COLO829 (cell line): ENCODE data around the gene PPRC1.

Experiments
- DNase-seq: peaks from one replicate; pipeline ENCODE4 v3.0.0; 2012; ENCODE audit warnings: low spot score

Gene PPRC1

GRCh38 chr10:102119417-102120141, 13.3 kb upstream of the PPRC1 start:
- peak; percentile 60 for DNase-seq

- DNase-seq = peak; percentile 66
These were observed 12.5 kb upstream of the PPRC1 start, which contains the start of gene LDB1 for GRCh38 chr10:102120142-102120990. Gene LDB1, minus strand, starts transcription at chr10:102120368. Its CDS starts 258 bp downstream, at chr10:102120110.

GRCh38 chr10:102120991-102121738, 11.7 kb upstream of the PPRC1 start:
- DNase-seq = no peak

GRCh38 chr10:102121739-102122372, 11.0 kb upstream of the PPRC1 start:
- no peak for DNase-seq

- no peak for DNase-seq
These were observed 10.4 kb upstream of the PPRC1 start for GRCh38 chr10:102122450-102122849.

- no peak for DNase-seq
These were observed 9.6 kb upstream of the PPRC1 start for GRCh38 chr10:102123223-102123622.

- DNase-seq = no peak
These were observed 1.3 kb upstream of the PPRC1 start for GRCh38 chr10:102131286-102132170.

- no peak for DNase-seq
These were observed 662 bp upstream of the PPRC1 start for GRCh38 chr10:102132193-102132562.

GRCh38 chr10:102133373-102134195, 744 bp downstream of the PPRC1 start:
- peak; percentile 53 for DNase-seq

GRCh38 chr10:102134416-102134815, 1.6 kb downstream of the PPRC1 start:
- no peak for DNase-seq

GRCh38 chr10:102135956-102136526, 3.2 kb downstream of the PPRC1 start:
- no peak for DNase-seq

GRCh38 chr10:102139281-102140110, 6.7 kb downstream of the PPRC1 start:
- DNase-seq = no peak

GRCh38 chr10:102140218-102140617, 7.4 kb downstream of the PPRC1 start:
- DNase-seq = no peak

GRCh38 chr10:102140913-102141540, 8.2 kb downstream of the PPRC1 start:
- DNase-seq = no peak

- no peak for DNase-seq
These were observed 8.8 kb downstream of the PPRC1 start for GRCh38 chr10:102141583-102142107.

- DNase-seq = no peak
These were observed 14.2 kb downstream of the PPRC1 start for GRCh38 chr10:102146971-102147428.

- no peak for DNase-seq
These were observed 14.7 kb downstream of the PPRC1 start for GRCh38 chr10:102147561-102147960.

GRCh38 chr10:102148275-102148674, 15.4 kb downstream of the PPRC1 start:
- no peak for DNase-seq
